Measurements from ENCODE around the gene PIBF1. TPM values are rescaled to one million over a fixed set of nuclear protein-coding genes. Genes with fewer than 3 reads are reported as not detected.

The PIBF1 gene
- total RNA-seq, 1 experiment from 2014 or later: 26.0 TPM

DNA sequence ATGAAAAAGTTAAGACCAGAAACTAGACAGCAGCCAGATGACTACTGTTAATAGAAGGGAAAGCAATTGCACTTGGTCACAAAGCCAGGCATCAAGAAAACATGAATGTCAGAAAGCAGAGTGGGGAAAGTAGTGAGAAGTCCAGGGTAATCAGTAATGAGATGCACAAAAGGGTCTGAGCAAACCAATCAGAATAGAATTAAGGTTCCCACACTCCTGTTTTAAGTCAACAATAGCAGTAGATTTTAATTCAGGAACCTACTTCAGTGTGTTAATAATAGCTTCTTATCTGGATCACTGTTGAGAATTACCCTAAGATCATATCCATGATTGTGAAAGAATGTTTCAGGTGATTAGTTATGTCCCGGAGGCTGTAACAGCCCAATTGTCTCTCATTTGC, 204.3 kb downstream of the PIBF1 start:
- Histone ChIP-seq H3K27ac (no peak overlapping the region), H3K36me3 (no peaks in the 10 kb centered on the region), H3K9me3 (replicated peaks) (no peaks in the 10 kb centered on the region), H3K4me3 (no peak overlapping the region), H3K4me1 (no peaks in the 10 kb centered on the region), H3K27me3 (no peaks in the 10 kb centered on the region)
- no peak for DNase-seq

DNA sequence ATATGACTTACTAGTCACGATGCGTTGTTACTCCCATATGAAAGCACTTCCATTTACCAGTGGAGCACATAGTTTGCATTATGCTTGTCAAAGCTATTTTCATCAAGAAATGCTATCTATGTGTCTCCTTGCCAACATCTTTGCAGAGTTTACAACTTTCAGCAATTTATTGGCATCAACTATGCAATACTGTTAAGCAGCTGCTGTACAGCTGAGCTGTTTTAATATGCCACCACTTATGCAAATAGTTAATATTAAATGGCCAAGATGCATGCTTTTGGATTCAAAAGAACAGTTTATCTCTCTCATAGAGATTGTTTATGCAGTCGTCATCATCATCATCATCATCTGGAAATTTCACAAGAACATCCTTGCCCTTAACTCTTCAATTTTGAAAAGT, 209.0 kb downstream of the PIBF1 start:
- H3K4me3 ChIP-seq: no peak overlapping the region
- H3K9me3 ChIP-seq (replicated peaks): no peaks in the 10 kb centered on the region
- H3K27ac ChIP-seq: no peak overlapping the region
- DNase-seq: no peak
- no peaks in the 10 kb centered on the region for H3K4me1 ChIP-seq
- no peaks in the 10 kb centered on the region for H3K36me3 ChIP-seq
- no peaks in the 10 kb centered on the region for H3K27me3 ChIP-seq

- DNase-seq: no peak
- Histone ChIP-seq H3K9me3 (replicated peaks) (no peaks in the 10 kb centered on the region), H3K27me3 (no peaks in the 10 kb centered on the region), H3K36me3 (no peaks in the 10 kb centered on the region; the same call in 1 of the 2 replicates), H3K4me1 (no peaks in the 10 kb centered on the region), H3K4me3 (no peak overlapping the region), H3K27ac (no peak overlapping the region)
These were observed 216.1 kb downstream of the PIBF1 start for GRCh38 chr13:72998012-72998411.

GRCh38 chr13:73000027-73000674, 218.2 kb downstream of the PIBF1 start:
- no peak overlapping the region for H3K27ac ChIP-seq

DNA sequence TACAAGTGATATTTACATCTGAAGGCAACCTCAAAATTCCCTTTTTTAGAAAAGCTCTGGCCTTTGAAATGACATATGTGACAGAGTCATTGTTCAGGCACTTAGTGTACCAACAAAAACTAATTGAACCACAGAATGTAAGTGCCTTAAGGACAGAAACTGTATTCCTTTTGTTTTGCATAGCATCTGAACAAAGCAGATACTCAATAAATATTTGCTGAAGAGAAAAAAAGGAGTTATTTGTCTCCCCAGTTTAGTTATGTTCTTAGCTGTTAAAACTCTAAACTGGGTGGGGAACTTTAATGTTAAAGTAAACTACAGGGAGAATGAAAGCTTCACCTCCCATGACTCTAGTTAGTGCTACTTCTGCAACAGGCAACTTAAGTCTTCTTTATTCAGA, 220.0 kb downstream of the PIBF1 start:
- H3K27ac ChIP-seq: no peak overlapping the region
- no peaks in the 10 kb centered on the region for H3K27me3 ChIP-seq
- H3K9me3 ChIP-seq (replicated peaks): no peaks in the 10 kb centered on the region
- H3K36me3 ChIP-seq: peaks cover 7% of the 10 kb centered on the region
- H3K4me3 ChIP-seq: no peak overlapping the region
- no peaks in the 10 kb centered on the region for H3K4me1 ChIP-seq
- DNase-seq: no peak

More at GRCh38 chr13:73000027-73000674, 218.2 kb downstream of the PIBF1 start:
- Histone ChIP-seq H3K9me3 (replicated peaks) (no peaks in the 10 kb centered on the region), H3K4me3 (no peak overlapping the region), H3K27me3 (no peaks in the 10 kb centered on the region), H3K4me1 (no peaks in the 10 kb centered on the region), H3K36me3 (no peaks in the 10 kb centered on the region; the same call in 1 of the 2 replicates)
- DNase-seq: no peak

DNA sequence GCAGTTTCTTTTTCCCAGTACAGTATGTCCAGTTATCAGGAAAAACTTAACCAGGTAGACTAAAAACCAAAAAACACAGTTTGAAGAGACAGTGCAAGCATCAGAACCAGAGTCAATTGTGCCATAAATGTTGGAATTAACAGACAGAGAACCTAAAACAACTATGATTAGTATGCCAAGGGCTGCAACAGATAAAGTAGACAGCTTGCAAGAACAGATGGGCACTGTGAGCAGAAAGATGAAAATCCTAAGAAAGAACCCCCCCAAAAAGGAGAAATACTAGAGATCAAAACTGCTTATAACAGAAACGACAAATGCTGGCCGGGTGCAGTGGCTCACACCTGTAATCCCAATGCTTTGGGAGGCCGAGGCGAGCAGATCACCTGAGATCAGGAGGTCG, 229.8 kb downstream of the PIBF1 start:
- H3K27me3 ChIP-seq: no peaks in the 10 kb centered on the region
- peaks cover 5% of the 10 kb centered on the region; the same call in 1 of the 2 replicates for H3K36me3 ChIP-seq
- H3K4me1 ChIP-seq: no peaks in the 10 kb centered on the region
- no peak overlapping the region for H3K4me3 ChIP-seq
- no peak for DNase-seq
- H3K9me3 ChIP-seq (replicated peaks): no peaks in the 10 kb centered on the region
- H3K27ac ChIP-seq: no peak overlapping the region

- DNase-seq: no peak
- Histone ChIP-seq H3K36me3 (0 out of 2 replicates have a peak, but pooled peaks cover 7% of the 10 kb centered on the region), H3K27me3 (no peaks in the 10 kb centered on the region), H3K9me3 (replicated peaks) (no peaks in the 10 kb centered on the region), H3K4me1 (no peaks in the 10 kb centered on the region), H3K4me3 (no peak overlapping the region), H3K27ac (no peak overlapping the region)
These were observed 233.9 kb downstream of the PIBF1 start for GRCh38 chr13:73015805-73016204.

DNA sequence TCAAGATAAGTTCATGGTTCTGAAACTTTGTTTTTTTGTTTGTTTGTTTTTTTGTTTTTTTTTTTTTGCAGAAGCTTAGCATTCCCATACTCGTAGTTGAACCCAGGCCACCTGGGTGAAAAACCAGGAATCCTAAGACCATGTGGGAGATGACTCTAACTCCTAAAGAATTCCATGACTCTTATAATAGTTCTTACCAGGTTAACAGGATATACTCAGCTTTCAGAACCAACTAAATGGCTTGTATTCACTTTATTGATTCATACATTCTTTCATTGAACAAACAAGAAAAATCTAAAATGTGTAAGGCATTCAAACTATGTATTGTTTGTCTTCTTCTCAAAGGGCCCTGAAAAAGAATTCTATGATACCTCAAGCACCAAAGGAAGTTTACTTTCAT, 236.4 kb downstream of the PIBF1 start:
- DNase-seq: no peak
- H3K4me3 ChIP-seq: no peak overlapping the region

GRCh38 chr13:73025217-73026012, 243.5 kb downstream of the PIBF1 start:
- H3K27me3 ChIP-seq: no peaks in the 10 kb centered on the region
- no peak for DNase-seq
- no peaks in the 10 kb centered on the region for H3K9me3 ChIP-seq (replicated peaks)
- no peaks in the 10 kb centered on the region for H3K4me1 ChIP-seq
- no peaks in the 10 kb centered on the region for H3K36me3 ChIP-seq
- no peak overlapping the region for H3K27ac ChIP-seq
- no peak overlapping the region for H3K4me3 ChIP-seq

More for the DNA sequence above, 236.4 kb downstream of the PIBF1 start:
- Histone ChIP-seq H3K9me3 (replicated peaks) (no peaks in the 10 kb centered on the region), H3K27me3 (no peaks in the 10 kb centered on the region), H3K4me1 (no peaks in the 10 kb centered on the region), H3K27ac (no peak overlapping the region), H3K36me3 (0 out of 2 replicates have a peak, but pooled peaks cover 4% of the 10 kb centered on the region)

DNA sequence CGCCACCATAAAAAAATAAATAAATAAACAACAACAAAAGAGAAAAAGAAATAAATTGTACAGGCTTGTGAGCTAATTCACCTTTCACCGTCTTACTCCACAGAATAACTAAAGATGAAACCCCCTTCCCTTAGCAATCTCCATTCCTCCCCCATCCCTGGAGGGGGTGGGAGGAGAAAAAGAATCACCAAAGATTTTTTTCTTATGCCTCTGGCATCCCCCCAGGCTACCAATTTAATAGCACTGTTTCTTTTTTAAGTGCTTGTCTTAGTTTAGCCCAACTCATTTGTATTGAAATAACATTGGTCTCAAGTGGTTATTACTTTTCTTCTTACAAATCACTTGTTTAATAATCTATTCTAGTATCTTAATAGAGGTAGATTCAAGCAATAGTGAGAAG, 253.0 kb downstream of the PIBF1 start:
- DNase-seq: no peak
- H3K4me1 ChIP-seq: no peaks in the 10 kb centered on the region

DNA sequence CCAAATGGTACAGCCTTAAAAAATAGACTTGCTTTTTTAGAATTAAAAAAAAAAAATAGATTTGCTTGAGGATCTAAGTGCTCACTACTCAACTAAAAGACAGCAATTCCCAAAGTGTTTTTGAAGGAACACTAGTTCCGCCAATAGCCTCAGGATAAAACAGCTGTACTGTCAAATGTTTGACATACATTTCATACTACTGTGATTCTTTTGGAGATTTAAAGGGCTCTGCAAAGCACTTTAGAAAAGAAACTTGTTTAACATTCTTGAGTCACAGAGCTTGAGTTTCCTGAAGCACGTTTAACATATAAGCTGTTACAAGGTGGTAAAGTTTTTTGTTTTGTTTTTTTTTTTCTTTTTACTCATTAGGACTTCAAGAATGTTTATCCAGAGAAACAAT, 253.7 kb downstream of the PIBF1 start:
- no peaks in the 10 kb centered on the region for H3K4me1 ChIP-seq
- H3K27ac ChIP-seq: no peak overlapping the region
- H3K36me3 ChIP-seq: no peaks in the 10 kb centered on the region
- H3K9me3 ChIP-seq (replicated peaks): no peaks in the 10 kb centered on the region
- H3K4me3 ChIP-seq: no peak overlapping the region
- no peaks in the 10 kb centered on the region for H3K27me3 ChIP-seq
- no peak for DNase-seq

More for the DNA sequence above, 253.0 kb downstream of the PIBF1 start:
- no peaks in the 10 kb centered on the region for H3K9me3 ChIP-seq (replicated peaks)
- H3K36me3 ChIP-seq: no peaks in the 10 kb centered on the region
- no peak overlapping the region for H3K27ac ChIP-seq
- H3K27me3 ChIP-seq: no peaks in the 10 kb centered on the region
- H3K4me3 ChIP-seq: no peak overlapping the region

DNA sequence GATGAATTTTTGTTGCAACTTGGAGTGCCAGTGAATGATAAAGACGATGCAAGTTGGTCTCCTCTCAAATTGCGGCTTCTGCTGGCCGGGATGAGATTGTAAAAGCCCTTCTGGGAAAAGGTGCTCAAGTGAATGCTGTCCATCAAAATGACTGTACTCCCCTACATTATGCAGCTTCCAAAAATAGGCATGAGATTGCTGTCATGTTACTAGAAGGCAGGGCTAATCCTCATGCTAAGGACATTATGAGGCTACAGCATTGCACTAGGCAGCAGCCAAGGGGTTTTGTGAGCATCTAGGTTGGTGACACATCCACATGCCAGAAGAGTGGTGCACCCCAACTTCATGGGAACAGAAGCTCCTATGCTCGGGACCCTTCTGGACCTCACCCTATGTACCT, 254.6 kb downstream of the PIBF1 start:
- Histone ChIP-seq H3K27me3 (no peaks in the 10 kb centered on the region), H3K4me3 (no peak overlapping the region), H3K36me3 (no peaks in the 10 kb centered on the region), H3K9me3 (replicated peaks) (no peaks in the 10 kb centered on the region), H3K27ac (no peak overlapping the region), H3K4me1 (no peaks in the 10 kb centered on the region)
- DNase-seq: no peak

DNA sequence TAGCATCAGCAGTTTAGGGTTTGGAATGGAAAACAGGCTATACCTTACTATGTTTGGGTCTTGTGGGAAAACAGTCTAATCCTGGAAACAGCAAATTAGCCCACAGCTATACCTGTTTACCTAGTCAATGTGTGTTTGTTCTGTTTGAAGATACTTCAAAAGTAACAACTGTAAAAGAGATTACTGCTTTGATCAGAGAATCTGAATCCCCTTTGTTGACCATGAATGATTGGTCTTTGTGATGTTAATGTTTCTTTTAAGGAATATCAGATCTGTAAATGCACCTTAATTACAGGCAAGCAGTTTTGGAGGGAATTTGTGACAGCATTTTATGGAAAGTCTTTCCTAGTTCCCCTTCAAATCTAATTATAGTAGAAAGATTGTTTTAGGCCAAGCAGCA, 256.1 kb downstream of the PIBF1 start:
- Histone ChIP-seq H3K4me3 (no peak overlapping the region), H3K36me3 (no peaks in the 10 kb centered on the region), H3K27ac (no peak overlapping the region), H3K4me1 (no peaks in the 10 kb centered on the region), H3K27me3 (no peaks in the 10 kb centered on the region), H3K9me3 (replicated peaks) (no peaks in the 10 kb centered on the region)
- no peak for DNase-seq

- Histone ChIP-seq H3K27ac (no peak overlapping the region), H3K9me3 (replicated peaks) (no peaks in the 10 kb centered on the region), H3K4me1 (no peaks in the 10 kb centered on the region), H3K27me3 (no peaks in the 10 kb centered on the region), H3K4me3 (no peak overlapping the region), H3K36me3 (no peaks in the 10 kb centered on the region)
- DNase-seq: no peak
These were observed 257.5 kb downstream of the PIBF1 start for GRCh38 chr13:73039201-73040108.

DNA sequence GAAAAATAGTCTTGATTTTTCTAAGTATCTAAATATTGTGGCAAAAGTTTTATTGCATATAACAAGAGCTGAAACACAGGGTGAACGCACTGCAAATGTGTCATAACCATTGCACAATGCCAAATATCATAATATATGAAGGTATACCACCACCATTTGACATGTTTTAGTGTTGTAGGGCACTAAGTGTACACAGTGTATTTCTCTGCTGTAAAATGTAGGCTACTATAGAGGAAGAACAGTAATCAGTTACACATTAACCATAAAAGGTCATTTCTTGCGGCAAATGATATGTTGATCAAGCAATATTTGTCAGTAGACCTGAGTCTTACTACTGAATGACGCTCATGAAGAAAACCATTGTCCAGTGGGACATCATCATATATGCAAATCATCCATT, 258.6 kb downstream of the PIBF1 start:
- H3K27ac ChIP-seq: no peak overlapping the region
- DNase-seq: no peak
- H3K4me1 ChIP-seq: no peaks in the 10 kb centered on the region
- H3K9me3 ChIP-seq (replicated peaks): no peaks in the 10 kb centered on the region
- no peaks in the 10 kb centered on the region for H3K27me3 ChIP-seq
- no peaks in the 10 kb centered on the region for H3K36me3 ChIP-seq
- H3K4me3 ChIP-seq: no peak overlapping the region

Measured in SJCRH30 (cell line).